ENCODE measurements around the gene ERG28.
A peak's percentile ranks its signal among the peaks of the same experiment; 100 is the strongest.

Gene ERG28

DNA sequence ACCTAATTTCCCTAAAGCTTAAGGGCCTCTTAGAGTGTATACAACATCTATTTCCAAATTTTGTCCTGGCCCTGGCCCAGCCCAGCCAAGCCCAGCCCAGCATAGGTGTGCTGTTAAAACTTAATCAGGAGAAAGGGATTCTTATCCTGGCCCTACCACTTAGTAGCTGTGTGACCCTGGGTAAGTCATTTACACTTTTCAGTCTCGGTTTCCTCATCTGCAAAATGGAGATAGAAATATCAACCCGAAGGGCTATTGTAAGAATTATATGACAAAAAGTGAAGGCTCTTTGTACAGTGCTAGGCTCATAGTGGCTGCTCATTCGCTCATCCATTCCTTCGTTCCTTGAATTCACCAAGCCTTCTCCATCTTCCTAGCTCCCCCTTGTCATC lies 442 bp downstream of the ERG28 start:
- no peak for DNase-seq (ENCODE audit: low read depth, low spot score)

DNA sequence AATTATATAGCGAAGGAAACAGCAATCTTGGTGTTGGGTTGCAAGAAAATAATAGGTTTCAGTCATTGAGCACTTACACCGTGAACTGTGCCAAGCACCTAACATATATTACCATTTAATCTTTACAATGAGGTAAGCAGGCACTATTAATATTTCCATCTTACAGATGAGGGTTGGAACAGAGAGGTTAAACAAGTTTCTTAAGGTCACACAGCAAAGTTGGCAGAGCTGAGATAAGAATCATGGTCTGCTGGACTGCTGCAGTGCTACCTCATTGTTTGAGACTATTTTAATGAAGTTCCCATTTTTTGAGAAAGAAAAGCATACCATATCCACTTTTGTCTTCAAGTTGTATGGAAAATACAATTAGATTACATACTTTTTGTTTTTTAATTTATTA lies 1.7 kb downstream of the ERG28 start:
- DNase-seq (ENCODE audit: low read depth, low spot score) = no peak

DNA sequence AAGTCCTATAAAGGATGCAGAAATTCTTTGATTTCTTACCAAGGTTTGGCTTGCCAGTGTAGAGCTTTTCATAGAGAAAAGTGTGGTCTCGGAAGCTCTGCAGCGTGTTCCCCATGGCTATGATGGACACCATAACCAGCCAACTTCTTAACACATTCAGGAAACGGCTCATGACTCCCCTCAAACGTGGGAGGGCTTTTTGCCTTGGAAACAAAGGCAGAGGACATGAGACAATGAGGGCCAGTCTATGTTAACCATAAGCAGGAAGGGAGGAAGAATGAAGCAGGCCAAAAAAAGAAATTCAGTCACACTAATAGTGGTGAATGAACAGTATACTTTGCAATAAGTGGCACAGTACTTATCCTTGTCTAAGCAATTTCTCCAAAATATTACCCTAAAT lies 3.3 kb downstream of the ERG28 start:
- no peak for DNase-seq (ENCODE audit: low read depth, low spot score)

DNA sequence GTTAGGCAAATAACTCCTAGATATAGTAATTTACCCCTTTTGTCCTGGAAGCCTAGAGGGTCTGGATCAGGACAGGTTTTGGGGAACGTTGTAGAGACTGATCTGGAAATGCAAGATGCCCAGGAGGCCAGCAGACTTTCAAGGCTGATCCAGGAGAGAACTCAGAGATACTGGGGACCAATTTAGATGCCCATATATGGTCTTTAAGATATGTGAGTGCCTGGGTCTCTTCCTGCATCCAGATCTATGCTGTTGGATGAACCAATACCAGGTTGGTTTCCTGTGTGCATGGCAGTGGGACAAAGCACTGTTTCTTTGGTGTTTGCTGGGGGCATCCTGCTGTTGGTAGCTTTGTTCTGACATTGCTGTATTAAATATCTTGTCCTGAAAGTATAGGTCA lies 5.4 kb downstream of the ERG28 start:
- DNase-seq (ENCODE audit: low read depth, low spot score) = no peak

DNA sequence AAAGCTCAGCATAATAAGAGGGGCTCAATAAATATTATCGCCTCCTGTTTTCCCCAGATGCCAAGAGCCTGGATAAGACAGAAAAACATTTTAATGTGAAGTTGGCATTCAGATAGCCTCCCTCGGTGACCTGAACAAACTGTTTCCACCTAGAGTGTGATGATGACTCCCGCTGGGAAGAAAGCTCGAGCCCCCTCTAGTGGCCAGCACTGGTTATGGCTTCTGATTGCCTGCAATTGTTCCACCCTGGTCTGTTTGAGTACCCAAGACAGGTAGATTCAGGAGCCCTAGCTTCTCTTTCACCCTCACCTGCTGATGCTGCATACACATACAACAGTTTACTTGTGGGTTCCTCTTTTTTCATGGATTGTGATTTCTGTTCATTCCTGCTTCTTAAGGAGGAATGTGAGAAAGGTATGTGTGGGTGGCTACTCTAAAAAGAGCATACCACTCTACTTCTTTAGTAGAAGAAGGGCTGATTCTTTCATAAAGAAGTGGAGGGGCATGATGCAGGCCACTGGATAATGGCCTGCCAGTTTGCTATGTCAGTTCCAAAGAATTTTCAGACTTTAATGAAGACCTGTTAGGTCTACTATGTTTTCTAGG lies 6.4 kb downstream of the ERG28 start:
- DNase-seq (ENCODE audit: low read depth, low spot score) = peak; percentile 67

DNA sequence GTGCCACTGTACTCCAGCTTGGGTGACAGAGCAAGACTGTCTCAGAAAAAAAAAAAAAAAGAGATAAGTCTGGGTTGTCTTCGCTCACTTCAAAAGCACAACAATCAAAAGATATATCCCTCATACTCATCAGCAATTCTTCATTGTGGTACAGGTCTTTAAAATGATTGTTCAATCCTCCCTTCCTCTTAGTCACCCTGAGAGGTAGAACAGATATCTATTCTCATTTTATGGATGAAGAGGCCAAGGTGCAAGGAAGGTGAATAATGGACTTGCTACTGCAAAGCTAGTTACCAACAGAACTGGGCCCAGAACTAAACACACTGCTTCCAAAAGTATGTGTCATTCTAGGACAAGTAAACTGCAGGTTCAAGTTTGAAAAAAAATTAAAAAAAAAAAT lies 7.1 kb downstream of the ERG28 start:
- DNase-seq (ENCODE audit: low read depth, low spot score) = no peak

DNA sequence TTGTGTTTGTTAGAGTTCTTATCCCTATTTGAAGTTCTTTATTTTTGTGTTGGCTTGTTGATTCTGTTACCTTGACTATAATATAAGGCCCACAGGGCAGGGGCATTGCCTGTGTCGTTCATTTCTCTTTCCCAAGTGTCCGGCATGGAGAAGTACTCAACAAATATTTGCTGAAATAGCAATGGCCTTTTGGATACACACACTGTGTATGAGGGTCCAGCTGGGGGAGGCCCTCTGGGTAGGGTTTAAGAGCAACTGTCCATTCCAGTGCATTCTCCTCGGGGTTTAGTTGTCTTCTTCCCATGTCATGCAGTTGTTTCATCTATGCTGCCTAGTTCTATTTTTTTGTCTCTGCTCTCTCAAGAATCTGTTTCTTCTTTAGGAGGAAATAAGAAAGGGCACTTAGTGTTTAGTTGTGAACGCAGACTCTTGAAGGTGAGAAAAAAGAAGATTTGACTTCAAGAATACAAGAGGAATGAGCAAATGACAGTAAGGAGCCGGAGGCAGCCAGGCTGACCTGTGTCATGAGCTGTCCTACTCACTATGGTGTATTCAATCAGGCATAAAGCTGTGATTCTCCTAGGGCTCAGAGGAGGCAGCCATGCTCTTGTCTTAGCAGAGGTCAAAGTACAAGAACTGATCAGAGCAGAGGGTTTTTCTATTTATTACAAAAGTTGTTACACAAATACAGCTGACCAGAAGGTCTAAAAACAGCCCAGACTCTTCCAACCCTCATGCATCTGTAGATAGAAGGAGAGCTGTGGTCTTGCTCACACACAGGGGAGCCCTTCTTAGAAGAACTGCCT lies 10.2 kb downstream of the ERG28 start:
- DNase-seq (ENCODE audit: low read depth, low spot score) = no peak

DNA sequence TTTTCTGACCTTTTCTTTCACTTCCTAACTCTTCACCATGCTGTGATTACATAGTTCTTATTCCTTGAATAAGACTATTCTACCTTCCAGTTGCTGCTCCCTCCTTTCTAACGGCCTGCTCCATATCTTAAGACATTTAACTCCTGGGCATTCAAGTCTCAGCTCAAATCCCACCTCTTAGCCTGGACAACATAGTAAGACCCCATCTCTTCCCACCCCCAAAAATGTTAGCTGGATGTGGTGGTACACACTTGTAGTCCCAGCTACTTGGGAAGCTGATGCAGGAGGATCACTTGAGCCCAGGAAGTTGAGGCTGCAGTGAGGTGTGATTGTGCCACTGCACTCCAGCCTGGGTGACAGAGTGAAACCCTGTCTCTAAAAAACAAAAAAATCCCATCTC lies 10.9 kb downstream of the ERG28 start:
- DNase-seq (ENCODE audit: low read depth, low spot score) = no peak

DNA sequence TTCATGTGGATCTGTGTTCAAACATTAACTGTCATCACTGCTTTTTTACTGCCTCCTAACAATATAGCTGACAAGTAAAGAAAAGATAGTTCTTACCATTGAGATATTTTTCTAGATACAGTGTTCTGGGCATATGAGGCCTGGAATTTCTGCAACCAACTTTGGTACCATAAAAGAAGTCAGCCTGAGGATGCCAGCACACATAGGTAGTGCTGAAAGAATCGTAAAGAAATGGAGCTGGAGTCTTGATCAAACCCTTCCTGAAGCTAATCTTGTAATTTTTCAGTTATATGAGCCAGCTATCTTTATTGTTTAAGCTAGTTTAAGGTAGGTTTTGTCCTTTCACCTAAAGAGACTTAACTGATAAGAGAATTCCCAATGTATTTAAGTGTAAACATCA lies 11.3 kb downstream of the ERG28 start:
- no peak for DNase-seq (ENCODE audit: low read depth, low spot score)

DNA sequence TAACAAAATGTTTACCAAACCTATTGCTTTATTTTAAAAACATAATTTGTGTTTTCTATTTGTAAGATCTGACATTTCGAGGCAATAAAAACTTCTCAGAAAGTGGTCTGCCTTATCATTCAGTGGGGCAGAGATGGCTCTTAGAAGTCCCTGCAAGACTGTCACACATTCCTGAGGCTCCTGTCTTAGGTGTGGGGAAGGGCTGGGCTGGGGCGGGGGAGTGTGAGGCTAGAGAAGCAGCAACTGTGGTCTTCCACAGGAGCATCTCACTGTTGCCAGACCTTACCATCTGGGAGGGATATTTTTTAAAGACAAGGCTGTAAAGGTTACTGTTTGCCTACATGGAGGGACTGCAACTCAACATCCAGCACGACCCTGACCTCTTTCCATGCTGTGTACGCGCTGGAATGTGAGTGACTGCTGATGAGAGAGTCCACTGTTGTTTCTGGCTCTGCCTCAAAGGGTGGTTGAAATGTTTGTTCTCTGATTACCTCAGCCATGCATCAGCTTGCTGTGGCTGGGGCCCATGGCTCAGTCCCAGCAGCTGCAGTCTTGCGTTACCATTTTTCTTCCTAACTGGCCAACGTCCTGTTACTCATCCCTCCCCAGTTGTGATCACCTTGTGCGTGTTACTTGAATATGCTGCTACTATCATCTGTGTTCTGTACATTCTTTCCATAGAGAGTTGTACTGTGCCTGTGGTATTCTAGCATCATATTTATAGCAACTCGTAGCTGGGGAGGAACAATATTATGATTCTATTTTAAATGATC lies 12.4 kb downstream of the ERG28 start:
- no peak for DNase-seq (ENCODE audit: low read depth, low spot score)

DNA sequence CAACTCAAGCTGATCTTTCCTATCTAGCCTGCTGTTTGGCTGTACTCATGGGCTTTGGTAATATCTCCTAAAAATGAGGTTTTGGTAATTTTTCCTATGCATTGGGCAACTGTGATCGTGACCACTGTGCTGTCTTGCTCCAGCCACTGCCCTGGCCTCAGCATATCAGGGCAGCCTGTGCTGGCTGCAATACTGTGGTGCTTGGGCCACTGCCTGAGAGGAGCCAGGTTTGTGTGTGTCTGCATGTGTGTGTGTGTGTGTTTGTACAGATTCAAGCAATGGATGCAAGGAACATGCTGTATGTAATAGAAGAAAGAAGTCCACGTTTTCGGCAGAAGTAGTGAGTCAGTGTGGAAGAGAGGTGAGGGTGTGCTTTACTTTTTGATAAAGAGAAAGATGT lies 13.0 kb downstream of the ERG28 start:
- no peak for DNase-seq (ENCODE audit: low read depth, low spot score)

DNA sequence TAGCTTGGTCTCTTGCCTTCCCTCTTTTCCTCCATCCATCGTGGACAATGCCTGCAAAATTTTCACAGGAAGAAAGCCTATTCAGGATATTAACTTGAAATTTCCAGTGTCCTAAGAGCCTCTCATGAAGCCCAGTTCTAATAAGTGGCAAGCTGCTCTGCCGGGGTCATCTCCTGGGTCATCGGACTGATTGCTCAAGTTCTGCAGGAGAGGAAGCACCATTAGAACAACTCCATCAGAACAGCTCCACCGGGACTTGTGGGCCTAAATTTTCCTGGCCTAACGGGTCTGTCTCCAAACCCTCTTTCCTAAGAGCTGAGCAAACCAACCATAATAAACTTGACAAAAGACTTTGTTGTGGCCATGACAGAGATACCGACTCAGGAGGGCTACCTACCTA lies 13.9 kb downstream of the ERG28 start:
- DNase-seq (ENCODE audit: low read depth, low spot score) = no peak

DNA sequence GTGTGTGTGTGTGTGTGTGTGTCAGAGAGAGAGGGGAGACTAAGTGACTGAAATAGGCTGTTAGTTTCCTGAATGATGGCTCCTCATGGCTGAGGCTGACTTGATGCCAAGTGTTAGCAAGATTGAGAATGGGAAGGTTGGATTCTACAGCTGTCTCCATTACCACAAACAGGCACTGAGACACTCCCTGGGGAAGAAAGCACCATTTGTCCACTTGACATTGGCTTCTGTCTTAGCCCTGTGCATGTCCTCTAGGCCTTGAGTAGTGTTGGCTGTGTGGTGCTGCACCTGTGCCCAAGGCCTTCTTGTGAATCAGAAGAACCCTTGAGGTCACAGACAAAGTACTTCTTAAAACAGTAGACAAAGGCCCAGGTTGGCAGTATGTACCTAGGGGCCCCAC lies 15.6 kb downstream of the ERG28 start:
- DNase-seq (ENCODE audit: low read depth, low spot score) = no peak

DNA sequence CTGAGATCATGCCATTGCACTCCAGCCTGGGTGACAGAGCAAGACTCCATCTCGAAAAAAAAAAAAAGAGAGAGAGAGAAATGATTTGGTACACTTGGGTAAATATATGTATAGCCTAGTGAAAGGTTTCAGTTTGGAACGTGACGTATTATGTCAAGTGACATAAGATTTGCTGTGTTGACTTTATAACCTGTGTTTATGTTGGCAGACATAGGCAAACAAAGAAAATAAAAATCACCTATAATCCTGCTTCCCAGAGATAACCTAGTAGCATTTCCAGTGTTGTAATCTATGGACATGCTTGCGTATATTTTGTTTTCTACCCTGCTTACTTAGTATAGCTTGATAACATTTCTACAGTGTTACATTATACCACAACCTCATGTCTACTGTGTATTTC lies 16.7 kb downstream of the ERG28 start:
- DNase-seq (ENCODE audit: low read depth, low spot score) = no peak

DNA sequence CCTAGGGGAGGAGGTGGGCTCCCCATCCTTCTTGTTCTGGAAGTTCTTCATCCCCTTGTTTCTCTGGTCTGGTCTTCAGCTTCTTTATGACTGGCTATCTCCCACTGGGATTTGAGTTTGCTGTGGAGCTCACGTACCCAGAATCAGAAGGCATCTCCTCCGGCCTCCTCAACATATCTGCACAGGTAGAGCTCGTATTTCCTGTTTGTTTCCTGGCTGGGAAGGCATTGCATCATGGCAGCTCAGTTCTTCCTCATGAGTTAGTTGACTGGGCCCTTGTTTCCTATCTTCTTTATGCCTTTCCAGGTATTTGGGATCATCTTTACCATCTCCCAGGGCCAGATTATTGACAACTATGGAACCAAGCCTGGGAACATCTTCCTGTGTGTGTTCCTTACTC lies 19.8 kb downstream of the ERG28 start:
- no peak for DNase-seq (ENCODE audit: low read depth, low spot score)

DNA sequence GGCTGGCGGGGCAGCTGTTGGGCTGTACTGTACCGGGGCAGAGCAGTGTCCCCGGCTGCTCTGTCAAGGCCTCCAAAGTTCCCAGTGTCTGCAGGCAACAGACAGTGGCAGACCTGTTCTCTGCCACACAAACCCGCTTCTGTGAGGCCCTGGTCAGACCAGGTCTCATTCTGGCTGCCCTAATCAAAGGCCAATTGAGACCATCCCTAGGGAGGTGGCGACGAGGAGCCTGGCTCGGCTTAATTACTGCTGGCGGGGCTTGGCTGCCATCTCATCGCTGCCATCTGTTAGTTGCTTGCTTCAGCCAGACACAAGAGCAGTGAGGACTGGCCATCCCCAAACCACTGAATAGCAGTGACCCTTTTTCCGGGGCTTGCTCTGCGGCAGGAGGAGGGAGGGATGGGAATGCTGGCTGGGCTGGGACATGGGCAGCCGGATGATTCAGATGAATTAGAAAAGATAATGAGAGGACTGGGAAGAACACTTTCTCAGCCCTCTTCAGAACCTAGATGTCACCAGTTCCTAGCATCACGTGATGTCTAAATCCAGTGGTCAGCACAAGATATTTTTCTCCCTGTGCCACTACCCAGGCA lies 24.5 kb downstream of the ERG28 start:
- DNase-seq (ENCODE audit: low read depth, low spot score) = no peak

DNA sequence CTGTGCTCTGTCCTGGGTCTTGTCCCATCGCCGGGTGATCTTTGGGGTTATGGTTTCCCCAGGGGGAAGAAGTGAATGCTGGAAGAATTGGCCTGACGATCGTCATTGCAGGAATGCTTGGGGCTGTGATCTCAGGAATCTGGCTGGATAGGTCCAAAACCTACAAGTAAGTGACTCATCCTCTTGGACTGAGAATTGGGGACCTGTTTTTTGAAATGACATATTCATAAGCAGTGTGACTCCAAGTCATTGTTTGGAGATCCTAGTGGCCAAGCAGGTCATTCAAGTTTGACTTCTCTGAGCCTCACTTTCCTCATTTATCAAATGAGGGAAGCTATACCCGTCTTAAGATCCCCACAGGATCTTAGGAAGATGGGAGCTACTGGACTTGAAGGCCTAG lies 25.8 kb downstream of the ERG28 start:
- DNase-seq (ENCODE audit: low read depth, low spot score) = no peak

DNA sequence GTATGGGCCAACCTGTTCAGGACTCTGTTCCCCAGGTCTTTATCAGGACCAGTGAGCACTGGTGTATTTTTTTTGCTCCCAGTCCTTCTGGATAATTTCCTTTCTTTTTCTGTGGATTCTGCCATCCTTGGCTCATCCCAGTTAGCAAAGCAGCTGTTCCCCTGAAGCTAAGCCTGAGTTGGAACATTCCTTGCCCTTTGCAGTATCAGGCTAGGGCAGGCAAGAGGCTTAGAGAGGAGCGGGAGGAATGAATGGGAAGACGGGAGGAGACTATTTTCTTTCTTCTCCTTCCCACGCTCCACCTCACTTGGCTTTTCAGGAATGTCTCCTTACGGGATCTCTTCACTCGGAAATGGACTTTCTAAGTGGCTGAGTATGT lies 29.2 kb downstream of the ERG28 start:
- DNase-seq (ENCODE audit: low read depth, low spot score) = no peak

DNA sequence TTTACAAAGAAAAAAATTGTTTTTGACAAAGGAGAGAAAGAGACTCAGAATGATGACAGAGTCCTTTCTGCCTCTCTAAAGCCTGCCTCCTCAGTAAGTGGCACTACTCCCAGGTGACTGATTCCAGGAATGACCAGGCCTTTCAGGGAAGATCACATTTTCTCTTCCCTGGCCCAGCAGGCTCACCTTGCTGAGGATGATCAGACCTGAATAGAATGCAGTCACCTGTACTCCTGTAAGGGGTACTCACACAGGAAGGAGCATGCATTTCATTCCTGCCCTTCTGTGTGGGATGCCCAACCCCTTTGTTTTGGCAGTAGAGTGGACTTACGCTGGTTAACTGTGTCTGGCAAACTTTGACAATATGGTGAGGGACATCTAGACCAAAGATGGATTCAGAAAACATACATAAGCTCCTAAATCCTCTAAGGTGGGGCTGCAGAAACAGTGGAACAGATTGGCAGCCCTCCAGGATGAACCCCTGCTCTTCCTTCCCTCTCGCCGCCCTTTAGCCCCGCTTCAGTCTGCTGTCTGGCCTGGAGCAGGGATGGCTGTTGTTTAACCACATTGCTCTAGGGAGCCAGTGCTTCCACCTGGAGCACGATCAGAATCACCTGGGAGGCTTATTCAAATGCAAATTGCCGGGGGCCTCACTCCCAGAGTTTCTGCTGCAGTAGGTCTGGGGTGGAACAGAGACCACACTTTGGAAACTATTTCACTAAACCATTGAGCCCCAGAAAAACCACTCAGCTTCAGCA lies 29.8 kb downstream of the ERG28 start:
- DNase-seq (ENCODE audit: low read depth, low spot score) = no peak

DNA sequence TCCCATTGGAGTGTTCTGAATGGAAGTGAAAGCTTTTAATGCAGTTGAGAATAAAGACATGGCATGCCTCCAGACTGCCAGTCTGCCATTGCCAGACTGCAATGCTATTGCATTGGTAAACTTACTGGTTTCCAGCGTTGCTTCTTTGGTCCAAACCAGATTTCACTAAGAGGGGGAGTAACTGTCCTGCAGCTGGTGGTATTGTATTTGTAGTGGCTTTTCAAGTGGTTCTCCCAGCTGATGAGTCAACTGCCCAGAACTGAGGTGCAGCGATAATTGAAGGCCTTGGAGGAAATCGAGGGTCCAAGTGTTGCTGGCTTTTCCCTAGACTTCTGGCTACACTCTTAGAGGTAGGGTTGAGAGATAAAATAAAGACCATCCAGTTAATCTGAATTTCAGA lies 31.9 kb downstream of the ERG28 start:
- DNase-seq (ENCODE audit: low read depth, low spot score) = no peak

DNA sequence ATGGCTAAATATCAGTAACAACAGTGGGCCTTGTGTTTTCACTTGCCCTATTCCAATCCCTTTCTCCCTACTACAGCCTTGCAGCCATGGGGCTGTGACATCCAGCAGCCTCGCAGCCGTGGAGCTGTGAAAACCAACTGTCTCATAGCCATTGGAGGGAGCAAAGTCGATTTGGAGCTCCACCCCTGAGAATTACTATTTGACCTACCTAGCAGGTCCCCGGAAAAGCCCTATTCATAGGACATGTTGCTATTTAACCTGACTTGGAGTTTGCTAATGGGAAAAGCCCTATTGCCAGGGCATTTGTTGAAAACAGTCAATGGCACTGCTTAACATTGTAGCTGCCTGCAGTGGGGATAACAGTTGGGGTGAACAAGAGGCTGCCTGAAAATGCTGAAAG lies 33.3 kb downstream of the ERG28 start:
- DNase-seq (ENCODE audit: low read depth, low spot score) = no peak

DNA sequence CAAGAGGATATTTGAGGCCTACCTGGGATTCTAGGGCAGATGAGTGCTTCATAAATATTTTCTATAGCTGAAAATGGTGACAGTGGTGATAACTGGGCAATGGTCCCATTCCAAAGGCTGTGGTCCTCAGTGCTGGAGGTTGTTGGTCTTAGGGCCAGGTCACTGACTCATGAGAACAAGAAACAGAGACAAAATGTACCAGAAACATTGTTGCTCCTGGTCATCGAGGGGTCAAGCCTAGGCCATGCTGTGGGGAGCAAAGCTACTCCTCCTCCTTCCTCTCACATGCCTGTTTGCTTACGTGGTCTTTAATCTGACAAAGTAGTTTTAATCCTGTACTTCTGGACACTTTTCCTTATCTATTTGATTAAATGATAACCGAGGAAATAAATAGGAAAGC lies 33.8 kb downstream of the ERG28 start:
- DNase-seq (ENCODE audit: low read depth, low spot score) = no peak

Data from activated CD4-positive, CD25-positive, alpha-beta regulatory T cell treated with anti-CD3 and anti-CD28 coated beads, Interleukin-2, amount 50 U/mL, for 16 hours (primary cell).